Neural progenitor cell (in vitro differentiated cells): Measurements from ENCODE around the gene MYO15B.

Source experiments
- EZH2phosphoT487 ChIP-seq: fragments of 200-600 bp; sonication (generic); IDR thresholded peaks from 2 replicates; pipeline ENCODE4 v1.6.1; 2017; ENCODE audit warnings: antibody characterized with exemption
- TF ChIP-seq, protein P1 (sequence below): fragments of 200-600 bp; sonication (generic); IDR thresholded peaks from 2 replicates; pipeline ENCODE4 v1.5.1; 2017; ENCODE audit warnings: antibody characterized with exemption, mild to moderate bottlenecking

DNA sequence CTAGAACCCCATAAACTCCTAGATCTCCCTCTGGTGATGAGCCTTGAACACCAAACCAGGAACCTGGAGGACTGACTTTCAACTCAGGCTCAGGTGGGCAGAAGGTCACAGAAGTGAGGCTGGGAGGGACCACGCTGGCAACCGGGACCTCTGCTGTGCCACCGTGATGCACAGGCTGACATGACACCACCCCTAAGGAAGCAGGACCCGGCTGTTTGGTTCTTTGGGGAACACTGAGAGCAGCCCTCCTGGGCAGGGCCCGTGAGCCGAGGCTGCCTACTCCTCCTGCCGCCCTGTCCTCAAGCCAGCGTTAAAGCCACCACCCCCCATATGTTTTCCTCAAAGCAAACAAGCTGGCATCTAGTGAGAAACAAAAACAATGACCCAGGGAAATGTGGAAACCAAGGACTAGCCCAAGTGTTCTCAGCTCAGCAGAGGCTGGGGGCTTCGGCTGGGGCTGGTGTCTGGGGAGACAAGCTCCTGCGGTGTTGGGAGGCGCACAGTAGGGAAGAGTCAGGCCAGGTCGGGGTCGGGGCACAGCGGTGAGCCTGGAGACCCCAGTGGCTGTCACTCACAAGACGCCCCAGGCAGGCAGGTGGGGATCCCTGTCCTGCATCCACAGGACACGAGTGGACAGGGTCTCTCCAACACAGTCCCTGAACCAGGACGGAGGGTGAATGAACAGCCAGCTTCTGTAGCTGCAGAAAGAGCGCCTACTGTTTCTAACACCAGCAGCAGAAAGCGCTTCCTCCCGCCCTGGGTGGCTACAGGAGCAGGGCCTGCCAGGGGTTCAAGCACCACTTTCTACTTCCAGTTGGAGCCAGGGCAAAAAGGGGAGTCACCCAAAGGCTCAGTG is 47.4 kb downstream of the MYO15B start:
- TF ChIP-seq, protein P1, sequence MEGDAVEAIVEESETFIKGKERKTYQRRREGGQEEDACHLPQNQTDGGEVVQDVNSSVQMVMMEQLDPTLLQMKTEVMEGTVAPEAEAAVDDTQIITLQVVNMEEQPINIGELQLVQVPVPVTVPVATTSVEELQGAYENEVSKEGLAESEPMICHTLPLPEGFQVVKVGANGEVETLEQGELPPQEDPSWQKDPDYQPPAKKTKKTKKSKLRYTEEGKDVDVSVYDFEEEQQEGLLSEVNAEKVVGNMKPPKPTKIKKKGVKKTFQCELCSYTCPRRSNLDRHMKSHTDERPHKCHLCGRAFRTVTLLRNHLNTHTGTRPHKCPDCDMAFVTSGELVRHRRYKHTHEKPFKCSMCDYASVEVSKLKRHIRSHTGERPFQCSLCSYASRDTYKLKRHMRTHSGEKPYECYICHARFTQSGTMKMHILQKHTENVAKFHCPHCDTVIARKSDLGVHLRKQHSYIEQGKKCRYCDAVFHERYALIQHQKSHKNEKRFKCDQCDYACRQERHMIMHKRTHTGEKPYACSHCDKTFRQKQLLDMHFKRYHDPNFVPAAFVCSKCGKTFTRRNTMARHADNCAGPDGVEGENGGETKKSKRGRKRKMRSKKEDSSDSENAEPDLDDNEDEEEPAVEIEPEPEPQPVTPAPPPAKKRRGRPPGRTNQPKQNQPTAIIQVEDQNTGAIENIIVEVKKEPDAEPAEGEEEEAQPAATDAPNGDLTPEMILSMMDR: no peak
- no peak for TF ChIP-seq EZH2phosphoT487
